Osteocyte (in vitro differentiated cells): ENCODE data around the gene ZNF410. TPM values are rescaled to one million over a fixed set of nuclear protein-coding genes. Genes with fewer than 3 reads are reported as not detected.
"Not testable (repeated sequence)": the region's sequence is repeated elsewhere in the genome, so short reads cannot be mapped to it uniquely, and the experiment has no call there.

ENCODE experiments used
- DNase-seq: peaks from one replicate; pipeline ENCODE4 v3.0.0; 2021; ENCODE audit warnings: mixed read lengths; ENCODE audit not compliant: unreplicated experiment; ENCODE audit errors: extremely low spot score
- H3K27ac Mint-ChIP-seq: one replicate; pipeline ENCODE4 v1.8.0; 2021; ENCODE audit warnings: mild to moderate bottlenecking, mixed read lengths; ENCODE audit not compliant: unreplicated experiment
- H3K27me3 Mint-ChIP-seq: one replicate; pipeline ENCODE4 v1.8.0; 2021; ENCODE audit warnings: mixed read lengths; ENCODE audit not compliant: unreplicated experiment
- H3K36me3 Mint-ChIP-seq: one replicate; pipeline ENCODE4 v1.8.0; 2021; ENCODE audit warnings: mixed read lengths; ENCODE audit not compliant: unreplicated experiment
- H3K4me1 Mint-ChIP-seq: one replicate; pipeline ENCODE4 v1.8.0; 2021; ENCODE audit warnings: mixed read lengths; ENCODE audit not compliant: unreplicated experiment
- H3K4me3 Mint-ChIP-seq: one replicate; pipeline ENCODE4 v1.8.0; 2021; ENCODE audit warnings: mild to moderate bottlenecking, moderate library complexity, mixed read lengths; ENCODE audit not compliant: unreplicated experiment
- H3K9me3 Mint-ChIP-seq: one replicate; pipeline ENCODE4 v1.8.0; 2021; ENCODE audit warnings: mixed read lengths; ENCODE audit not compliant: unreplicated experiment
- CTCF ChIP-seq: fragments of 200-600 bp; sonication (generic); IDR thresholded peaks from 2 replicates; pipeline ENCODE4 v1.5.0; 2021; ENCODE audit warnings: antibody characterized with exemption, mild to moderate bottlenecking, moderate library complexity
- total RNA-seq: library from RNA; stranded (reverse); gene quantifications from 2 replicates; pipeline ENCODE4 v1.2.1, GENCODE V29; 2021

Gene ZNF410
- total RNA-seq, 1 donor from 2014 or later: 42.2 TPM

DNA sequence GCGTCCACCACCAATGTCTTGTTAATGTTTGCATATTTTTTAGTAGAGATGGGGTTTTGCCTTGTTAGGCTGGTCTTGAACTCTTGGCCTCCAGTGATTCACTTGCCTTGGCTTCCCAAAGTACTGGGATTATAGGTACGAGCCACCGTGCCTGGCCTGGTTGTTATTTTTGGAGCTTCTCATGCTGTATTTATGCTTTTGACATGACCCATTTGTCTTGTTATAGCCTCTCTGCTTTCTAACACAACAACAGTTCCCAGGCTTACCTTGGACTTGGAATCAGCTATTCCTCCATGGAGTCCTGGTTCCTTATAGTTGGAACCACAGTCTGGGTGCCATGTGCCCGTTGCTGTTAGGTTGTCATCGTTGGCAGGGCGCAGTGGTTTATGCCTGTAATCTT is 29.7 kb downstream of the ZNF410 start:
- Mint-ChIP-seq H3K9me3 (peaks cover 4% of the 10 kb centered on the region), H3K27me3 (no peaks in the 10 kb centered on the region), H3K27ac (no peak overlapping the region), H3K4me3 (no peak overlapping the region), H3K4me1 (peaks cover 3% of the 10 kb centered on the region), H3K36me3 (peaks cover 42% of the 10 kb centered on the region)
- TF ChIP-seq CTCF: no peak
- no peak for DNase-seq

DNA sequence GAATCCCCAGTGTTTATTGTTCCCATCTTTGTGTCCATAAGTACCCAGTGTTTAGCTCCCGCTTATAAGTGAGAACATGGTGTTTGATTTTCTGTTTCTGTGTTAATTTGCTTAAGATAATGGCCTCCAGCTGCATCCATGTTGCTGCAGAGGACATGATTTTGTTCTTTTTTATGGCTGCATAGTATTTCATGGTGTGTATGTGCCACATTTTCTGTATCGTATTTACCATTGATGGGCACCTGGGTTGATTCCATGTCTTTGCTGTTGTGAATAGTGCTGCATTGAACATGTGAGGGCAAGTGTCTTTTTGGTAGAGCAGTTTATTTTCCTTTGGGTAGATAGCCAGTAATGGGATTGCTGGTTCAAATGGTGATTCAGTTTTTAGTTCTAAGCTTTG is 32.8 kb downstream of the ZNF410 start:
- H3K36me3 Mint-ChIP-seq: peaks cover 41% of the 10 kb centered on the region
- not testable (repeated sequence) for H3K4me3 Mint-ChIP-seq, H3K9me3 Mint-ChIP-seq, H3K27ac Mint-ChIP-seq, DNase-seq, H3K27me3 Mint-ChIP-seq, H3K4me1 Mint-ChIP-seq

DNA sequence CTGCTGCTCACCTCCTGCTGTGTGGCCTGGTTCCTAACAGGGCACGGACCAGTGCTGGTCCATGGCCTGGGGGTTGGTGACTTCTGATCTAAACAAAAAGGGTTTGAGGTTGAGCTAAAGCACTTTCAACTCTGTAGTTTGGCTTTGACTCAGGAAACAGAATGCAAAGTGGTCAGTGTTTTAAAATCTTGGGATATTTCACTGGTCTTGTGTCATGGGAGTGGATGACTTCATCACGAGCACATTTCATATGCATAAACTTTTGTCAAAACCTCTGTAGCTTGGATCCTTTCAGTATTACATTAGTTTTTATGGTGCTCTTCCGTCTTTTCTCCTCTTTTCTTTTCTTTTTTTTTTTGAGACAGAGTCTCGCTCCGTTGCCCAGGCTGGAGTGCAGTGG is 37.7 kb downstream of the ZNF410 start:
- Mint-ChIP-seq H3K36me3 (peaks cover 60% of the 10 kb centered on the region), H3K9me3 (no peaks in the 10 kb centered on the region), H3K27me3 (no peaks in the 10 kb centered on the region), H3K27ac (no peak overlapping the region), H3K4me1 (no peaks in the 10 kb centered on the region), H3K4me3 (no peak overlapping the region)
- DNase-seq: no peak
- TF ChIP-seq CTCF: no peak

- H3K9me3 Mint-ChIP-seq: no peaks in the 10 kb centered on the region
- TF ChIP-seq CTCF: peak; percentile 35
- no peak for DNase-seq
- H3K27ac Mint-ChIP-seq: no peak overlapping the region
- H3K4me1 Mint-ChIP-seq: no peaks in the 10 kb centered on the region
- H3K36me3 Mint-ChIP-seq: peaks cover 28% of the 10 kb centered on the region
- no peaks in the 10 kb centered on the region for H3K27me3 Mint-ChIP-seq
- no peak overlapping the region for H3K4me3 Mint-ChIP-seq
Observed at GRCh38 chr14:73935666-73936065, 49.0 kb downstream of the ZNF410 start.

DNA sequence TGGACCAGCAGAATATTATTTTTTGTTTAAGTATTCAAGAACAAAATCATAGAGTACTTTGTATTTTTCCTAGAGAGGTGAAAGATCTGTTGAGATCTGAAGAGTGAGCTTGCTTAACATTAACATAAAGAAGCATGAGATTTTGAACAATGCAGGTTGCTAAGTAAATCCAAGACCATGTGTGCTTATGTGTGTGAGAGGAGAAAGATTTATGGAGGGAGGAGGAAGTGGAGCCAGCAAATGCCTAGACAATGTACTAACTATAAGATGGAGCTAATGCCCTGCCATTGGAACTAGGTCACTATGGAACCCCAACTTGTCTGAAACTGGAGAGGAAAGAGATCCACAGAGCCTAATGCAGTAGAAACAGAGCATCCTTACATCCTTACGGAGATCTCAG is 49.9 kb downstream of the ZNF410 start:
- Mint-ChIP-seq H3K4me3 (no peak overlapping the region), H3K36me3 (peaks cover 29% of the 10 kb centered on the region), H3K9me3 (no peaks in the 10 kb centered on the region), H3K27ac (no peak overlapping the region), H3K4me1 (no peaks in the 10 kb centered on the region), H3K27me3 (no peaks in the 10 kb centered on the region)
- TF ChIP-seq CTCF: no peak
- DNase-seq: no peak

GRCh38 chr14:73937012-73937411 is 50.4 kb downstream of the ZNF410 start:
- Mint-ChIP-seq H3K27me3 (no peaks in the 10 kb centered on the region), H3K27ac (no peak overlapping the region), H3K4me1 (no peaks in the 10 kb centered on the region), H3K4me3 (no peak overlapping the region), H3K9me3 (no peaks in the 10 kb centered on the region), H3K36me3 (peaks cover 29% of the 10 kb centered on the region)
- TF ChIP-seq CTCF: no peak
- no peak for DNase-seq
